Breast epithelium (tissue), 3 donors: ENCODE measurements around the gene PEF1.

Source experiments
- CTCF ChIP-seq, 3 donors: fragments of 450-650 bp; IDR thresholded peaks; one replicate each; pipeline ENCODE4 v1.5.1; 2016 to 2017; ENCODE audit warnings: antibody characterized with exemption in 3 of 3, mild to moderate bottlenecking in 3 of 3, moderate library complexity in 3 of 3
- POLR2A ChIP-seq: fragments of 450-650 bp; IDR thresholded peaks from one replicate; pipeline ENCODE4 v1.6.1; 2016; ENCODE audit warnings: antibody characterized with exemption, mild to moderate bottlenecking, moderate library complexity

- TF ChIP-seq POLR2A (no peak), CTCF (IDR thresholded peaks at IDR 0.05) (no peak)
Measured at GRCh38 chr1:31627930-31628559, 16.6 kb downstream of the PEF1 start.
